22Rv1 (cell line): Measurements from ENCODE around the gene UNC5B.

Source experiments
- ZFX ChIP-seq: fragments of 450-650 bp; IDR thresholded peaks from 2 replicates; pipeline ENCODE4 v1.6.1; 2017; ENCODE audit warnings: antibody characterized with exemption, borderline replicate concordance
- TF ChIP-seq, protein P1 (sequence below): fragments of 450-650 bp; IDR thresholded peaks from 2 replicates; pipeline ENCODE4 v1.5.1; 2017; ENCODE audit warnings: mild to moderate bottlenecking

DNA sequence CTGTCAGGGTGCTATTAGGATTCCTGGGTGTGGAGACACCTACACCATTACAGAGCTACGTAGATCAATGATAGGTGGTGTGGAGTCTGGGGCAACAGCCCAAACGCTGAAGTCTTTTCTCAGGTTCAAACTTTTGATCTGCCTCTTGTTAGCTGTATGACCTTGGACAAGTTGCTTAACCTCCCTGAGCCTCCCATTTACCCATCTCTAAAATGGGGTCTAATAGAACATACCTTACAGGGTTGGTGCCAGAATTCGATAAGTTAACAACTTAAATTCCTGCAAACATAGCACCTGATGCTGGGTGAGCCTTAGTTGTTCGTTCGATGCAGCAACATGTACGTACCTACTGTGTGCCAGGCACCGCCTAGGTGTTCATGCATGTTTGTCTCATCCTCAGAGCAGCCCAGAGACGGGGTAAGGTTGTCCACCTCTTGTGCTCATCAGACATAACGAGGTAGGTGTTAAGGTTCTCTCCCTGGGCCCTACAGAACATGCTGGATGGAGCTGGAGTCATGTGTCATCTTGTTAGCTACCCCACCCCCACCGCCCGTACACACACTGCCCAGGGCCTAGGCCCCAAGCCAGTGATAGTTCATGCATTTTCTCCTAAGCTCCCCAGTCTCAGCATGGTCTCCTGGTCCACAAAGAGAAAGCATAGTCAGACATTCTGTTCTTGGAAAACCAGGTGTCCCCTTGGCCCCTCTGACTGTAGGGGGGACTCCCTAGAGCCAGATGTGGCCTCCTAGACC lies 65.7 kb downstream of the UNC5B start:
- TF ChIP-seq, protein P1, sequence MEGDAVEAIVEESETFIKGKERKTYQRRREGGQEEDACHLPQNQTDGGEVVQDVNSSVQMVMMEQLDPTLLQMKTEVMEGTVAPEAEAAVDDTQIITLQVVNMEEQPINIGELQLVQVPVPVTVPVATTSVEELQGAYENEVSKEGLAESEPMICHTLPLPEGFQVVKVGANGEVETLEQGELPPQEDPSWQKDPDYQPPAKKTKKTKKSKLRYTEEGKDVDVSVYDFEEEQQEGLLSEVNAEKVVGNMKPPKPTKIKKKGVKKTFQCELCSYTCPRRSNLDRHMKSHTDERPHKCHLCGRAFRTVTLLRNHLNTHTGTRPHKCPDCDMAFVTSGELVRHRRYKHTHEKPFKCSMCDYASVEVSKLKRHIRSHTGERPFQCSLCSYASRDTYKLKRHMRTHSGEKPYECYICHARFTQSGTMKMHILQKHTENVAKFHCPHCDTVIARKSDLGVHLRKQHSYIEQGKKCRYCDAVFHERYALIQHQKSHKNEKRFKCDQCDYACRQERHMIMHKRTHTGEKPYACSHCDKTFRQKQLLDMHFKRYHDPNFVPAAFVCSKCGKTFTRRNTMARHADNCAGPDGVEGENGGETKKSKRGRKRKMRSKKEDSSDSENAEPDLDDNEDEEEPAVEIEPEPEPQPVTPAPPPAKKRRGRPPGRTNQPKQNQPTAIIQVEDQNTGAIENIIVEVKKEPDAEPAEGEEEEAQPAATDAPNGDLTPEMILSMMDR, result no peak
- no peak for TF ChIP-seq ZFX
